ENCODE results near the gene ORC4.

ORC4 gene

DNA sequence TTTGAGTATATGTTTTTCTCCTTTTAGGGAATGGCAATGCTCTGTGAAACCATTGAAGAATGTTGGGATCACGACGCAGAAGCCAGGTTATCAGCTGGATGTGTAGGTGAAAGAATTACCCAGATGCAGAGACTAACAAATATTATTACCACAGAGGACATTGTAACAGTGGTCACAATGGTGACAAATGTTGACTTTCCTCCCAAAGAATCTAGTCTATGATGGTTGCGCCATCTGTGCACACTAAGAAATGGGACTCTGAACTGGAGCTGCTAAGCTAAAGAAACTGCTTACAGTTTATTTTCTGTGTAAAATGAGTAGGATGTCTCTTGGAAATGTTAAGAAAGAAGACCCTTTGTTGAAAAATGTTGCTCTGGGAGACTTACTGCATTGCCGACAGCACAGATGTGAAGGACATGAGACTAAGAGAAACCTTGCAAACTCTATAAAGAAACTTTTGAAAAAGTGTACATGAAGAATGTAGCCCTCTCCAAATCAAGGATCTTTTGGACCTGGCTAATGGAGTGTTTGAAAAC is 93.4 kb downstream of the ORC4 start:
- no peak for DNase-seq

- DNase-seq, result no peak
These were observed 94.7 kb downstream of the ORC4 start for GRCh38 chr2:147925886-147926285.

GRCh38 chr2:147924647-147925046 is 95.9 kb downstream of the ORC4 start:
- no peak for DNase-seq

GRCh38 chr2:147923846-147924245 is 96.7 kb downstream of the ORC4 start:
- DNase-seq, result no peak

DNA sequence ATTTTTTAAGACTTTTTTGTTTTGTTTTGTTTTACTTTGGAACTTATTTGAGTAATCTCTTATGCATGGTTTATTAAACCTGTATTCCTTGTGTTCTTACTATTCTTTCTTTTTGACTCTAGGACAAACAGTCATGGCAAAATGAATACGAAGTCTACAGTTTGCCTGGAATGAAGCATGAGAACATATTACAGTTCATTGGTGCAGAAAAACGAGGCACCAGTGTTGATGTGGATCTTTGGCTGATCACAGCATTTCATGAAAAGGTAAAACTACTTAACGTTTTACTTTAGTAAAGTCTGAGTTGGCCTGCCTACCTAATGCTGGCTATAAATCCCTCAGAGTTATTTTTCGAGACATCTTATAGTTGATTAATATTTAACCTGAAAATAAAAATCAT is 103.4 kb downstream of the ORC4 start:
- no peak for DNase-seq

GRCh38 chr2:147916723-147917122 is 103.8 kb downstream of the ORC4 start:
- no peak for DNase-seq

DNA sequence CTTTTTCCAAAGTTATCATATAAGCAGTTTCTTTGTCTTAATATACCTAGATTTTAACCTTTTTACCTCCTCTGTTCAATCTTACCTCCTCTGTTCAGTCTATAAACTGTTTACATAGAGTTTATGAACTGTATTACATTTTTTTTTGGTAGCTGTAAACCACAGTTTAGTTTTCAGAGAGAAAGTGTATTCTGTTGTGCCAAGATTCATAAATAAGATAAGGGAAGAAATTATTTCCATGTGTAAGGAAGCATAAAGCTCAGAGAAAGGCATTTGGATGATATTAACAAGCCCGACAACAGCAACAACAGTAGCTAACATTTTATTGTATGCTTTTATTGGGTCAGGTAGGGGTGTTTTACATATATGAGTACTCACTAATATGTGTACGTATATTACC is 104.5 kb downstream of the ORC4 start:
- no peak for DNase-seq

GRCh38 chr2:147913701-147914480 is 106.6 kb downstream of the ORC4 start:
- no peak for DNase-seq

- peak; percentile 0 to 20 for DNase-seq
These were observed 109.5 kb downstream of the ORC4 start for GRCh38 chr2:147910990-147911473.

DNA sequence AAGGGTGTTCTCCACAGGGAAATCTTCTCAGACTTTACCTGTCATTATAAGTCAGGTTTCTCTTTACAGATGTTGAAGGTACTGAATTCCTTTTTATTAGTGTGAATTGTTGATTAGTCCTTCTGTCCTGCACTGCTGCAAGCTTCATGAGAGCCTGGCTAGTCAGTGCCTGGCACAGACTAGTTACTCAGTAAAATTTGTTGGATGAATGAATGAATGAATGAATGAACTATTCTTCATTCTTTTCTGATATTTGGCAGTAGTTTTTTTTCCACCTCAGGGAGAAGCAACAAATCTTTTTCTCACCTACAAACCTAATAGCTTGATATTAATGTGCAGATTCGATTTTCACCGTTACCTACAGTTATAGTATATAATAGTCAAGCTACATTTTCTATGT is 111.4 kb downstream of the ORC4 start:
- no peak for DNase-seq

DNA sequence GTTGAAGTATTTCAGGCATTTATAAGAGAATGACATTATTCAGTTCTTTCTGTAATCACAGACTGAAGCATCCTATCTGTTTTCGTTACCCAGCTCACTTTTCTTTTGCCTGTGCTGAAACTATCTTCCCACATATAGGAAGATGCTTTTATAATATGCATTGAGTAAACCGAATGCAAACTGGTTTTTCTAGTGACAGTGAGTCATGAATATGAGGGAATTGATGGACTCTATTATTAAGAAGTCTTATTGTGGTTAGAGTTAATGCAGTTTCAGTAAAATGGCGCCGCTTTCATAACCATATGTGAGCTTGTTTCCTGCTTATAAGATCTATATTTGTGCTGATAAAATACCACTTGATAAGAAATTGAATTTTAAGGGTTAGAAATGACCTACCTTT is 116.5 kb downstream of the ORC4 start:
- no peak for DNase-seq

- no peak for DNase-seq
These were observed 131.9 kb downstream of the ORC4 start for GRCh38 chr2:147888680-147889079.

GRCh38 chr2:147886136-147886535 is 134.4 kb downstream of the ORC4 start:
- DNase-seq, result no peak

DNA sequence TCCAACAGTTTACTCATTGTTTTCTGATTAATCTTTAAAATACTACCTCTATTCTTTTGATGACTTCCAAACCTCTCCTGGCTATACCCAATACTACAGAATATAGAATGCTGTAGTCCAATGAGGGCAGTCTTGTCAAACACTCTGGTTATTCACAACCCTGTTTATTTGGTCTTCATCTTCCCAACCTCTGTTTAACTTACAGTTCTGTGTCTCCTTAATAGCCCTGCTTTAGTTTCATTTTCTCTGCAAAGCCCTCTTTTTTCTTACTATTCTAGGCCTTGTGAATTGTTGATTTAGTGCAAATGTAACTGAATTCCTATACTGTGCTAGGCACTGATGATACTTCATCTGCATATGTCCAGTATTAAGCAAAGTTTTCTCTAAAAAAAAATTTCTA is 135.7 kb downstream of the ORC4 start:
- DNase-seq, result no peak

DNA sequence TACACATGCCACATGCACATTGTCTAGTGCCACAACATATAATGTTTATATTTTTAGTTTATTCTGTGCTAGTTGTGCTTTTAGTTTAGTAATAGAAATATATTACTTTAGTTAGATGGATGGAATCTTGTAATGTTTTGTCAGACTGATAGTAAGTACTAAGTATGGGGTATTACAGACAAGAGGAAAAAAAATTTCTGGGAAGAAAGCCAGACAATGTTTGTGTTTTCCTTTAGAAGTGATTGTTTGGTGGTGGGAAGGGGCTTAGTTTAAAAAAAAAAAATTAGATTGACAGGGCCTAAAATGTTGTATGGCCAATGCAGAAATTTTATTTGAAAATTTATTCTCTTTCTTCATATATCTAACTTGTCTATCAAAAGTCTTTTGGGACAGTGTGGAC is 137.9 kb downstream of the ORC4 start:
- DNase-seq, result no peak

Measured in NCI-H1930 (cell line).